ENCODE measurements around the gene AKAP14.
"Not testable (repeated sequence)": the region's sequence is repeated elsewhere in the genome, so short reads cannot be mapped to it uniquely, and the experiment has no call there.

The AKAP14 gene

DNA sequence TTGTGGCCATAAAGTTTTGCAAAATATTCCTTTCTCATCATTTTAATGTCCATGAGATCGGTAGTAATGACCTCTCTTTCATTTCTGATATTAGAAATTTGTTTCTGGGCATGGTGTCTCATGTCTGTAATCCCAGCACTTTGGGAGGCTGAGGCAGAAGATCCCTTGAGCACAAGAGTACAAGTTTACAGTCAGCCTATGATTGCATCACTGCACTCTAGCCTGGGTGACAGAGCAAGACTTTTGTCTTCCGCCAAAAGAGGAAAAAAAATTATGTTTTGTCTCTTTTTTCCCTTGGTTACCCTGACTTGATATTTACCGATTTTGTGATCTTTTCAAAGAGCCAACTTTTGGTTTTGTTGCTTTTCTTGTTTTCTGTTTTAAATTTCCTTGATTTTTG lies 58.7 kb downstream of the AKAP14 start:
- no peak for DNase-seq (ENCODE audit: extremely low read depth, low read depth)
- TF ChIP-seq, protein P1, sequence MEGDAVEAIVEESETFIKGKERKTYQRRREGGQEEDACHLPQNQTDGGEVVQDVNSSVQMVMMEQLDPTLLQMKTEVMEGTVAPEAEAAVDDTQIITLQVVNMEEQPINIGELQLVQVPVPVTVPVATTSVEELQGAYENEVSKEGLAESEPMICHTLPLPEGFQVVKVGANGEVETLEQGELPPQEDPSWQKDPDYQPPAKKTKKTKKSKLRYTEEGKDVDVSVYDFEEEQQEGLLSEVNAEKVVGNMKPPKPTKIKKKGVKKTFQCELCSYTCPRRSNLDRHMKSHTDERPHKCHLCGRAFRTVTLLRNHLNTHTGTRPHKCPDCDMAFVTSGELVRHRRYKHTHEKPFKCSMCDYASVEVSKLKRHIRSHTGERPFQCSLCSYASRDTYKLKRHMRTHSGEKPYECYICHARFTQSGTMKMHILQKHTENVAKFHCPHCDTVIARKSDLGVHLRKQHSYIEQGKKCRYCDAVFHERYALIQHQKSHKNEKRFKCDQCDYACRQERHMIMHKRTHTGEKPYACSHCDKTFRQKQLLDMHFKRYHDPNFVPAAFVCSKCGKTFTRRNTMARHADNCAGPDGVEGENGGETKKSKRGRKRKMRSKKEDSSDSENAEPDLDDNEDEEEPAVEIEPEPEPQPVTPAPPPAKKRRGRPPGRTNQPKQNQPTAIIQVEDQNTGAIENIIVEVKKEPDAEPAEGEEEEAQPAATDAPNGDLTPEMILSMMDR (IDR thresholded peaks at IDR 0.05; ENCODE audit: low read depth, low read length), result no peak

DNA sequence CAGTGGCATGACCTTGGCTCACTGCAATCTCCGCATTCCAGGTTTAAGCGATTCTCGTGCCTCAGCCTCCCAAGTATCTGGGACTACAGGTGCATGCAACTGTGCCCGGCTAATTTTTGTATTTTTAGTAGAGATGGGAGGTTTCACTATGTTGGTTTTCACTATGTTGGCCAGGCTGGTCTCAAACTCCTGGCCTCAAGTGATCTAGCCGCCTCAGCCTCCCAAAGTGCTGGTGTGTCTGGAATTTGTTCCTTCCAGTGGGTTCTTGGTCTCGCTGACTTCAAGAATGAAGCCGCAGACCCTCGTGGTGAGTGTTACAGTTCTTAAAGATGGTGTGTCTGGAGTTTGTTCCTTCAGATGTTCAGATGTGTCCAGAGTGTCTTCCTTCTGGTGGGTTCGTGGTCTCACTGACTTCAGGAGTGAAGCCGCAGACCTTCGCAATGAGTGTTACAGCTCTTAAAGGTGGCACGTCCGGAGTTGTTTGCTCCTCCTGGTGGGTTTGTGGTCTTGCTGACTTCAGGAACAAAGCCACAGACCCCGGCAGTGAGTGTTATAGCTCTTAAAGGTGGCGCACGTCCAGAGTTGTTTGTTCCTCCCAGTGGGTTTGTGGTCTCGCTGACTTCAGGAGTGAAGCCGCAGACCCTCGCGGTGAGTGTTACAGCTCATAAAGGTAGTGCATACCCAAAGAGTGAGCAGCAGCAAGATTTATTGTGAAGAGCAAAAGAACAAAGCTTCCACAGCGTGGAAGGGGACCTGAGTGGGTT lies 60.3 kb downstream of the AKAP14 start:
- not testable (repeated sequence) for DNase-seq (ENCODE audit: extremely low read depth, low read depth)

DNA sequence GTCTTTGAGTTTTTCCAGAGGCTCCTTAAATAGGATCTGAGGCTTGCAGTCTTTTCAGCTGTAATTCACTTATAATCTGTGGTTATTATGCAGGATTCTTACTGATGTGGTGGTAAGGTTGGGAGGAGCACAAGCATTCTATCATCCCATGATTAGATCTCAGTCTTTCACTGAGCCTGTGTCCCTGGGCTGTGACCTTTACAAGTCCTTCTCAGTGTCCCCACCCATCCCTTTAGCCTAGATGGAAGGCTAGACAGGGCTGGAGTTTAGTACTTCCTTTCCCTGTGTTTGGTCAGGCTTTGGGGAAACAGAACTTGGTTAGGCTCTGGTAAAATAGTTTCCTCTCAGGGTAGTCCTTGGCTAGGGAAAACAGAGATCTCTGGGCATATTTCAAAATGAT lies 64.9 kb downstream of the AKAP14 start:
- TF ChIP-seq, protein P1 (IDR thresholded peaks at IDR 0.05; ENCODE audit: low read depth, low read length), result no peak
- DNase-seq (ENCODE audit: extremely low read depth, low read depth), result no peak

DNA sequence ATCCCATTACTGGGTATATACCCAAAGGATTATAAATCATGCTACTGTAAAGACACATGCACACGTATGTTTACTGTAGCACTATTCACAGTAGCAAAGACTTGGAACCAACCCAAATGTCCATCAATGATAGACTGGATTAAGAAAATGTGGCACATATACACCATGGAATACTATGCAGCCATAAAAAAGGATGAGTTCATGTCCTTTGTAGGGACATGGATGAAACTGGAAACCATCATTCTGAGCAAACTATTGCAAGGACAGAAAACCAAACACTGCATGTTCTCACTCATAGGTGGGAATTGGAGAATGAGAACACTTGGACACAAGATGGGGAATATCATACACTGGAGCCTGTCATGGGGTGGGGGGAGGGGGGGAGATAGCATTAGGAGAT lies 71.1 kb downstream of the AKAP14 start:
- DNase-seq (ENCODE audit: extremely low read depth, low read depth), result not testable (repeated sequence)
